SKM-1 (cell line): ENCODE data around the gene VPS18.
A peak's percentile ranks its signal among the peaks of the same experiment; 100 is the strongest.
"Not testable (repeated sequence)": the region's sequence is repeated elsewhere in the genome, so short reads cannot be mapped to it uniquely, and the experiment has no call there.

Experiments
- DNase-seq: peaks from one replicate; lab custom pipeline; 2025; ENCODE audit not compliant: unreplicated experiment; lab: John Stamatoyannopoulos, UW

The VPS18 gene, protein sequence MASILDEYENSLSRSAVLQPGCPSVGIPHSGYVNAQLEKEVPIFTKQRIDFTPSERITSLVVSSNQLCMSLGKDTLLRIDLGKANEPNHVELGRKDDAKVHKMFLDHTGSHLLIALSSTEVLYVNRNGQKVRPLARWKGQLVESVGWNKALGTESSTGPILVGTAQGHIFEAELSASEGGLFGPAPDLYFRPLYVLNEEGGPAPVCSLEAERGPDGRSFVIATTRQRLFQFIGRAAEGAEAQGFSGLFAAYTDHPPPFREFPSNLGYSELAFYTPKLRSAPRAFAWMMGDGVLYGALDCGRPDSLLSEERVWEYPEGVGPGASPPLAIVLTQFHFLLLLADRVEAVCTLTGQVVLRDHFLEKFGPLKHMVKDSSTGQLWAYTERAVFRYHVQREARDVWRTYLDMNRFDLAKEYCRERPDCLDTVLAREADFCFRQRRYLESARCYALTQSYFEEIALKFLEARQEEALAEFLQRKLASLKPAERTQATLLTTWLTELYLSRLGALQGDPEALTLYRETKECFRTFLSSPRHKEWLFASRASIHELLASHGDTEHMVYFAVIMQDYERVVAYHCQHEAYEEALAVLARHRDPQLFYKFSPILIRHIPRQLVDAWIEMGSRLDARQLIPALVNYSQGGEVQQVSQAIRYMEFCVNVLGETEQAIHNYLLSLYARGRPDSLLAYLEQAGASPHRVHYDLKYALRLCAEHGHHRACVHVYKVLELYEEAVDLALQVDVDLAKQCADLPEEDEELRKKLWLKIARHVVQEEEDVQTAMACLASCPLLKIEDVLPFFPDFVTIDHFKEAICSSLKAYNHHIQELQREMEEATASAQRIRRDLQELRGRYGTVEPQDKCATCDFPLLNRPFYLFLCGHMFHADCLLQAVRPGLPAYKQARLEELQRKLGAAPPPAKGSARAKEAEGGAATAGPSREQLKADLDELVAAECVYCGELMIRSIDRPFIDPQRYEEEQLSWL

GRCh38 chr15:40893733-40894680, at the start of gene VPS18:
TSS of gene VPS18 (plus strand) at chr15:40894450. CDS start at chr15:40894769, 319 bp downstream.
- DNase-seq, result peak; percentile 94

GRCh38 chr15:40844696-40845030, 49.6 kb upstream of the VPS18 start:
- no peak for DNase-seq

DNA sequence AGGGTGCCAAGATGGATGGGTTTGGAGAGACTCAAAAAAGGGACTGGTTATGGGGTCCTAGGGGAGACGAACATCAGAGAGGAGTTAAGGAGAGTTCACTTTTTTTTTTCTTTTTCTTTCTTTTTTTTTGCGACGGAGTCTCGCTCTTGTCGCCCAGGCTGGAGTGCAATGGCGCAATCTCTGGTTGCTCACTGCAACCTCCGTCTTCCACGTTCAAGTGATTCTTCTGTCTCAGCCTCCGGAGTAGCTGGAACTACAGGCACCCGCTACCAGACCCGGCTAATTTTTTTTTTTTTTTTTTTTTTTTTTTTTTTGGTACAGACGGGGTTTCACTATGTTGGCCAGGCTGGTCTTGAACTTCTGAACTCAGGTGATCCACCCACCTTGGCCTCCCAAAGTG, 49.2 kb upstream of the VPS18 start:
- no peak for DNase-seq

DNA sequence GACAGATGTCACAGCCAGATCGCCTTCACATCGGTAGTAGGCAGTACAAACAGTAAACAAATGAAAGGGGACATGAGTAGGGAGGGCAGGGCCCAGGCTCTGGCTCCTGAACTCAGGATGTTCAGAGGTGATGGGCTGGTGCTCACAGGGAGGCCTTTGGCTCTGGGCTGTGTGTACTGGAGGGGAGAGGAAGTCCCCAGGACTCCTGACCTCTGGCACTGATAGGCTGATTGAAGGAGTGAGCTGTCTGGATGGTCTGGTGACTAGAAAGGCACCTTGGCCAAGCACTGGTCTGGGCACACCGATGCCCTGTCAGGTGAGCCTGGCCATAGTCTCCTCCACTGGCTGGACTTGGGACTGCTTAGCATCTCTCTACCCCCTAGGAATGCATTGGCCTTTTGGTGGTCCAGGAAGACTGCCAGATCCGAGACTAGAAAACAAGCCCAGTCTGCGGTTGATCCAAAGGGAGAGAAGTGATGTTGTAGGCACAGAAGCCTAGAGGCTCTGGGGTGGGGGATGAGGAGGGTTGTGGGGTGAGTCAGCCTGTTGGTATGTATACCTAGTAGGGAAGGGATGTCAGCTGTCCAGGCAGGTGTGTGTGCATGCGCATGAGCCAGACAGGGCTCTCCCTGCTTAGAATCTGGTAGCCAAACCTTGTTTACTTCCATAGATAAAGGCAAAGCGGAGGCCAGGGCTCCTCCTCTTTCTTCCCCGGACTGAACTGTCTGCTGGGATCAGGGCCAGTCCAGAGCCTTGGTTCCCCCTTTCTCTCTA, 48.6 kb upstream of the VPS18 start:
- no peak for DNase-seq

GRCh38 chr15:40846841-40847222, 47.4 kb upstream of the VPS18 start:
- no peak for DNase-seq

- peak; percentile 97 for DNase-seq
Observed at GRCh38 chr15:40847223-40847961, 46.9 kb upstream of the VPS18 start.

GRCh38 chr15:40850576-40851112, 43.6 kb upstream of the VPS18 start:
- DNase-seq, result no peak

GRCh38 chr15:40852529-40852928, 41.7 kb upstream of the VPS18 start:
- no peak for DNase-seq

DNA sequence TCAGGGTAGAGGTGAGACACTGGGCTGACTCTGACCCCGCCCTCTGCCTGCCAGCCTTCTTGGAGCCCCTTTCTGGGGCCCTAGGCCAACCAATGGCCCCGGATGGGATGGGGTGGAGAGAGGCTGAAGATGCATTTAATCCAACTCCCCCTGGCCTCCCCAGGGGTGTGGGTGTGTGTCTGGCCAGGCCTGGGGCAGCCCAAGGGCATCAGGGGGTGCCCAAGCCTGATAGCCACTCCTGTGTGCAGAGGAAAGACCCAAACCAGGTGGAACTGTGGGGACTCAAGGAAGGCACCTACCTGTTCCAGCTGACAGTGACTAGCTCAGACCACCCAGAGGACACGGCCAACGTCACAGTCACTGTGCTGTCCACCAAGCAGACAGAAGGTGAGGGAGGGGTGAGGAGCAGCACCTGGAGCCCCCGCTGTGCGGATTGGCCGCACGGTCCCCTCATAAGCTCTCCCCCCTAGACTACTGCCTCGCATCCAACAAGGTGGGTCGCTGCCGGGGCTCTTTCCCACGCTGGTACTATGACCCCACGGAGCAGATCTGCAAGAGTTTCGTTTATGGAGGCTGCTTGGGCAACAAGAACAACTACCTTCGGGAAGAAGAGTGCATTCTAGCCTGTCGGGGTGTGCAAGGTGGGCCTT, 40.9 kb upstream of the VPS18 start:
- no peak for DNase-seq

- no peak for DNase-seq
Observed at GRCh38 chr15:40854161-40854560, 40.1 kb upstream of the VPS18 start.

DNA sequence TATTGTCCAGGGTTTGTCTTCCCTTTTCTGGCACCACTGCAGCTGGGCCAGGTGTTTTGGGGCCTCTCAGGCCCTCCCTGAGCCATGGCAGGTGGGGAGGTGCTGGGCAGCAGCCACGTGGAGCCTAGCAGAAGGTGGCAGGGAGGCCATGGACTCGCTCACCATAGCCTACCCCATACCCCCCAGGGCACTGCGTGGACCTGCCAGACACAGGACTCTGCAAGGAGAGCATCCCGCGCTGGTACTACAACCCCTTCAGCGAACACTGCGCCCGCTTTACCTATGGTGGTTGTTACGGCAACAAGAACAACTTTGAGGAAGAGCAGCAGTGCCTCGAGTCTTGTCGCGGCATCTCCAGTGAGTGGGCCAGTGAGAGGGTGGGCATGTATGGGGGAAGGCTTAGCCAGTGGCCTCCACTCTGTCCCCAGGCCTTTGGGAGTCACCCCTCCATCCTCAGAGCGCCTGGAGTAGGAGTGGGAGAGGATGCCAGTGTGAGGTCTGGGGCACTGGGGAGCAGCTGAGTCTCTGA, 38.5 kb upstream of the VPS18 start:
- DNase-seq, result no peak

GRCh38 chr15:40856746-40857145, 37.5 kb upstream of the VPS18 start:
- DNase-seq, result no peak

- no peak for DNase-seq
Observed at GRCh38 chr15:40857601-40858341, 36.5 kb upstream of the VPS18 start.

DNA sequence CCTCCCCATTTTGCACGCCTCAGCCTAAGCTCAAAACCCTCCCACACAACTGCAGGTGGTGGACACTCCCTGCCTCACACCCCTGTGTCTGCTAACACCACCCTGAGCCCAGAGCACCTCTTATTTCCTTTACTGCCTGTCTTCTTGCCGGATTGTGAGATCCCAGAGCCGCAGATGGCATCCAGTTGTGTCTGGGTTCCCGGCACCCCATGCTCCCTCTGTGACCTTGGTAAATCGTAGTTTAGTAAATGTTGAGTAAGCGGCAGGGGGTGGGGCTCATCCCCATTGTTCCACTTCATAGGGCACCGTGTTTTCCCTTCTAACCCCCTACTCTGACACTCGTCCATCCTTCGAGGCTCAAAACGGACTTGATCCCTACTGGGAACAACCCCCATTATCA, 35.5 kb upstream of the VPS18 start:
- no peak for DNase-seq

DNA sequence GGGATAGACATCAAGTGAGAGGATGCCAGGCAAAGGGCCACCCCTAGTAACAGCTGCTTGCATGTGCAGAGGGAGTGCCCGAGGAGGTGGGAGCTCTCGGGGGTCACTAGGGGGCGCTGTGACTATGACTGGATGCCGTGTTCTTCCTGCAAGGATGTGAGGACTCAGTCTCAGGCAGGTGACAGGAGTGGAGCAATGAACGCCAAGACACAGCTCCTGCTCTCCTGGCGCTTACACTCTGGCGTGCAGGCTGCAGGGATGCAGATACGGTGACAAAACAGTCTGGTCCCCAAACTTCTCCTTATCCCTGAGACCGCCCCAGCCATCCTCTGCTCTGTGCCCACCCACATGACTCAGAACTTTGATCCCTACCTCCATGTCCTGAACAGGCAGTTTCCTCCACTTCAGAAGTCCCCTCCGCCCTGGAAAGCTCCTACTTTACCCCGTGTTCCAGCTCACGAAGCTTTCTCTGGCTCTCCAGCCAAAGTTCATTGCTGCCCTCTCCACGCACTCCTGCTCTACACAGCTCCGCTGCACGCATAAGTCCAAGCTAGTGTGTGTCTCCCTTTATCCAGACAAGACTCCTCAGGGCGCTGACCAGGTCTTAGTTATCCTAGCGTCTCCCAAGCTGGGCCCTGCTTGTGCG, 34.9 kb upstream of the VPS18 start:
- DNase-seq, result peak; percentile 60

DNA sequence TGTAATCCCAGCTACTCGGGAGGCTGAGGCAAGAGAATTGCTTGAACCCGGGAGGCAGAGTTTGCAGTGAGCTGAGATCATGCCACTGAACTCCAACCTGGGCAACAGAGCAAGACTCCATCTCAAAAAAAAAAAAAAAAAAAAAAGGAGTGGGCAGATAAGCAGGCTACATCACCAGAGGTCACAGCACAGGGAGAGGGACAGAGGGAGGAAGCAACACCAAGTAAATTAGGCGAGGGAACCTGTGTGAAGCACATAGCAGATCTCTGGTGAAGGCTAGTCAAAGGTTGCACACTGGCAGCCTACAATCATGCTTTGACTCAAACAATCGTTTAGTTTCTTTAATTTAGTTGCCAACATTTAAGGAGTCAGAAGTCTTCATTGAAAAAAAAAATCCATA, 33.1 kb upstream of the VPS18 start:
- not testable (repeated sequence) for DNase-seq

DNA sequence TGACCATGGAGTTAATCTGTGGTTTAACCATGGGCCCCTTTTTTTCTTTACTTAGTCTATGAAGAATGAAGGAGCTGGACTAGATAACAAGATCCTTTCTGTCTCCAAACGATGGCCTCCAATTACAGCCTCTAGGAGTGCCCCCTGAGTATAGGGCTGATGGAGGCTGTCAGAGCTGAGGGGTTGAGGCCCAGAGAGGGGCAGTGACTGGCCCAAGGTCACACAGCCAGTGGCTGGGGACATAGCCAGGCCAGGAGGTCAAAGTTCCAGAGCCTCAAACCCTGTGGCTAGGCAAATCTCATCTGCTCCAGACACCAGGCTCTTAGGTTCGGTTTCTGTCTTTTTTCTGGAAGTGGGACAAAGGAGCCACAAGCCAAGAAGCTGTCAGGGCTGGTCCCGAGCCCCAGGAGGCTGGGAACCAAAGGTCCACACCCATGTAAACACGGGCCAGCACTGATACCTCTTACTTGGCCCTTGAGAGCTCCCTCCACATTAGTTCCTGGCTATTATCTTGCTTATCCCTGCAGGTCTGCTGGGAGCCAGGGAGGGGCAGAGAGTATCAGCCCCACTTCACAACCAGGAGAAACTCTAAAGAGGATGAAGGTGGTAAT, 30.5 kb upstream of the VPS18 start:
- DNase-seq, result no peak
